OCI-LY3 (cell line): ENCODE data around the gene ALKBH3.

ENCODE experiments used
- EZH2phosphoT487 ChIP-seq: fragments of 200-600 bp; shearing (Covaris generic); IDR thresholded peaks from 2 replicates; pipeline ENCODE4 v1.6.1; 2018; ENCODE audit warnings: antibody characterized with exemption, mixed run types, low read depth
- TF ChIP-seq, protein P1 (sequence below): fragments of 200-600, 300-600 bp; sonication (generic); IDR thresholded peaks from 2 replicates; pipeline ENCODE4 v1.5.1; 2014; ENCODE audit warnings: antibody characterized with exemption, low read length, low read depth

DNA sequence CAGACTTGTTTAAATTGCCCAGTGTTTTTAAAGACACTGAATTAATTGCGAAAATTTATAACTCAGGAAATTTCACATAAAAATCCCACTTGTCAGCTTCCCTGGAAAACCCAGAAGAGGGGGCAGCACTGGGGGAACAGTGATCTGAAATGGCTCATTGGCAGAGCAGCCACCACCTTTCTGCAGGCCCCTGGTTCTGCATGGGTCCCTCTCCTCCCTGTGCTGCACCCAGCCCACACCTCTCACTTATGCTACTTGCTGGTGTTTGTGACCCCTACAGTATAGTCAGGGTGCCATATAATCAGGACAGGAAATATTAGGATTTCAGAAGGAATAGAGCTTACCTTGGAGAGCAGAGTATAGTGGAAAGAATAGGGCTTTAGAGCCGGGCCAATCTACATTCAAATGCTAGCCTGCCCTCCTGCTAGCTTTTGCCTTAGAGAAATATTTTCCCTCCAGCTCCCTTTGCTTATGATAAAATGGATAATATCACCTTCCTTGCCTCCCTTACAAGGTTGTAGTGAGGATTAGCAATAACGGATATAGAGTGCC, 33.3 kb downstream of the ALKBH3 start:
- TF ChIP-seq, protein P1, sequence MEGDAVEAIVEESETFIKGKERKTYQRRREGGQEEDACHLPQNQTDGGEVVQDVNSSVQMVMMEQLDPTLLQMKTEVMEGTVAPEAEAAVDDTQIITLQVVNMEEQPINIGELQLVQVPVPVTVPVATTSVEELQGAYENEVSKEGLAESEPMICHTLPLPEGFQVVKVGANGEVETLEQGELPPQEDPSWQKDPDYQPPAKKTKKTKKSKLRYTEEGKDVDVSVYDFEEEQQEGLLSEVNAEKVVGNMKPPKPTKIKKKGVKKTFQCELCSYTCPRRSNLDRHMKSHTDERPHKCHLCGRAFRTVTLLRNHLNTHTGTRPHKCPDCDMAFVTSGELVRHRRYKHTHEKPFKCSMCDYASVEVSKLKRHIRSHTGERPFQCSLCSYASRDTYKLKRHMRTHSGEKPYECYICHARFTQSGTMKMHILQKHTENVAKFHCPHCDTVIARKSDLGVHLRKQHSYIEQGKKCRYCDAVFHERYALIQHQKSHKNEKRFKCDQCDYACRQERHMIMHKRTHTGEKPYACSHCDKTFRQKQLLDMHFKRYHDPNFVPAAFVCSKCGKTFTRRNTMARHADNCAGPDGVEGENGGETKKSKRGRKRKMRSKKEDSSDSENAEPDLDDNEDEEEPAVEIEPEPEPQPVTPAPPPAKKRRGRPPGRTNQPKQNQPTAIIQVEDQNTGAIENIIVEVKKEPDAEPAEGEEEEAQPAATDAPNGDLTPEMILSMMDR: no peak
- no peak for TF ChIP-seq EZH2phosphoT487
